ENCODE data around the gene AP1G2. TPM values are rescaled to one million over a fixed set of nuclear protein-coding genes. Genes with fewer than 3 reads are reported as not detected.

AP1G2 gene
- total RNA-seq, 1 experiment from 2014 or later: 155 TPM

DNA sequence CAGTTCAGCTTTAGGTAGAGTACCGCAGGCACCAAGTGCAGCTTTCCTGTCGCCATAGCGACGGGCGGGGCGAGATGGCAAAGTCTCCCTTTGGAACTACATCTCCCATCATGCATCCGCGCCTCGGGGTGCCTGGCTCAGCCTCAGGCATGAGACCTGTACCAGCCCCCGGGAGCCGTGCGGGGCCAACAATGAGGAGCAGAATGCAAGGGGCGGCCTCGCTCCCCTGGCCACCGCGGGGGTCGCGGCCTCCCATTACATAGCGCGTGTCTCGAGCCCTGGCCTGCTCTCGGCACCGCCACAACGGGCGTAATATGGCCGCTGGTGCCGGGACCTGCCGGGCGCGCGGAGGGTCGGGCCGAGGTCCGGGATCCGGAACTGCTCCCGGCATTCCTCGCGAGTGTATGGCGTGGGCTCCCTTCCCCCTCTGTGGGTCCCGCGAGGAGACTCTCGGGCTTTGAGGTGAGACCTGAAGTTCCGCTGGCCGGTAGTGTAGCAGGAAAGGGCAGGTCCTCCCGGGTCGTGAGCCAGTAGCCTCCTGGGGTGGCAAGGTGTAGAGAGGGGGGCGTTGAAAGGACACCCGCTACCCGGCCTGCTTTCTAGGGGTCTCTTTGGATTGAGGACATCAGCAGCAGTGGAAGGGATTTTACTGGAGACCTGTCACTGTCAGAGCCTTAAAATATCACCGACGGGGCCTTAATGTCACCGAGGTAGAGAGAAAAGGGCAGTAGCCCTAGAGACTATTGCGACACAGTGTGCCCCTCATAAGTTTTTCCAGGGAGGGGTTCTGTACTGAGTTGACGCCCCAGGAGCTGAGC lies 11.5 kb downstream of the AP1G2 start, which contains the start of gene THTPA:
Gene THTPA, plus strand, starts transcription at position 390 of the 818 bp plus-strand sequence. CDS start 487 bp downstream, outside the sequence.
- H3K9me2 ChIP-seq (ENCODE audit: insufficient read depth): no peaks in the 10 kb centered on the region
- H3K36me3 ChIP-seq (ENCODE audit: control insufficient read depth in 1 of 2, insufficient read depth in 2 of 2, low read length in 2 of 2): peaks cover 11 to 12% of the 10 kb centered on the region in 2 experiments; a peak in 3 of 4 replicates
- peak within 1 kb of the TSS; percentile 85 for H2AFZ ChIP-seq (ENCODE audit: low read depth, low read length, poor library complexity, severe bottlenecking)
- ChIA-PET CTCF (interaction anchor here (0.7 to 6.0 kb wide), 5 partner anchors 12 to 81 kb away, joined by 3 to 69 read pairs (median 4); partner anchors contain the start of gene AP1G2), POLR2A (interaction anchor here (0.6 to 1.1 kb wide), 3 partner anchors 11 to 81 kb away, joined by 3 read pairs; no protein-coding TSS in a partner anchor), RAD21 (ENCODE audit: low non-redundant PET in 1 of 2, low total read pairs in 2 of 2, uncharacterized antibody in 2 of 2, unreplicated experiment in 2 of 2) (no interaction called here)
- ATAC-seq (peak; percentile 80), DNase-seq (ENCODE audit: low read depth, low spot score) (peak; percentile 81)
- intact Hi-C loops (cut with micrococcal nuclease): loop anchor here (5.0 kb wide), 1 partner anchor 289 kb away; no protein-coding TSS in a partner anchor
- TSS peak; percentile 72 for BruUV-seq (replicated peaks)
- no peaks in the 10 kb centered on the region for H3K9me3 ChIP-seq (ENCODE audit: control insufficient read depth in 1 of 2, insufficient read depth in 1 of 2, low read depth in 1 of 2, low read length in 2 of 2)
- H3K9ac ChIP-seq (ENCODE audit: low read length): peak within 1 kb of the TSS; percentile 82
- H3K4me2 ChIP-seq (ENCODE audit: low read length): peak within 1 kb of the TSS; percentile 95
- H3K4me1 ChIP-seq (ENCODE audit: control insufficient read depth in 1 of 2, insufficient read depth in 2 of 2, low read length in 2 of 2): peaks cover 5 to 27% of the 10 kb centered on the region in 2 experiments; a peak in 3 of 4 replicates
- peak within 1 kb of the TSS; percentile 81 to 92 for H3K4me3 ChIP-seq (replicated peaks in 1 of 2; ENCODE audit: low read depth in 1 of 2, low read length in 2 of 2)
- H3K27ac ChIP-seq (ENCODE audit: low read depth, low read length): peak within 1 kb of the TSS; percentile 91
- H4K20me1 ChIP-seq (ENCODE audit: insufficient read depth): no peaks in the 10 kb centered on the region
- H3K79me2 ChIP-seq (ENCODE audit: insufficient read depth, low read length): peaks cover 6% of the 10 kb centered on the region; the same call in 1 of the 2 replicates
- H3K27me3 ChIP-seq (ENCODE audit: insufficient read depth, low read length): no peaks in the 10 kb centered on the region
- TF ChIP-seq CBX3 (IDR thresholded peaks at IDR 0.05; ENCODE audit: low read depth) (no peak), TCF7L2 (IDR thresholded peaks at IDR 0.05; ENCODE audit: borderline replicate concordance, extremely low read depth, insufficient read depth, insufficient read length) (peak; percentile 41), ELF1 (IDR thresholded peaks at IDR 0.05; ENCODE audit: borderline replicate concordance, low read depth) (peak; percentile 77; the same call in 1 of the 2 replicates), CEBPB (IDR thresholded peaks at IDR 0.05; ENCODE audit: low read depth) (no peak; the same call in 1 of the 2 replicates), ZFX (IDR thresholded peaks at IDR 0.05) (peak; percentile 93), SIN3A (IDR thresholded peaks at IDR 0.05; ENCODE audit: low read depth) (no peak; the same call in 1 of the 2 replicates), SP1 (IDR thresholded peaks at IDR 0.05; ENCODE audit: low read depth) (no peak), POLR2A (IDR thresholded peaks at IDR 0.05; ENCODE audit: borderline replicate concordance, extremely low read depth, insufficient read depth, insufficient read length) (peak; percentile 55), RAD21 (IDR thresholded peaks at IDR 0.05; ENCODE audit: low read depth) (no peak), POLR2AphosphoS5 (IDR thresholded peaks at IDR 0.05; ENCODE audit: low read depth, low read length) (peak; percentile 69), YY1 (IDR thresholded peaks at IDR 0.05; ENCODE audit: extremely low read depth, insufficient replicate concordance, low read depth, low read length) (peak; percentile 65), SRF (IDR thresholded peaks at IDR 0.05; ENCODE audit: low read depth) (no peak)
- TF ChIP-seq, protein P1, sequence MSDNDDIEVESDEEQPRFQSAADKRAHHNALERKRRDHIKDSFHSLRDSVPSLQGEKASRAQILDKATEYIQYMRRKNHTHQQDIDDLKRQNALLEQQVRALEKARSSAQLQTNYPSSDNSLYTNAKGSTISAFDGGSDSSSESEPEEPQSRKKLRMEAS (IDR thresholded peaks at IDR 0.05): peak; percentile 77; the same call in 1 of the 2 replicates
- TF ChIP-seq, protein P2, sequence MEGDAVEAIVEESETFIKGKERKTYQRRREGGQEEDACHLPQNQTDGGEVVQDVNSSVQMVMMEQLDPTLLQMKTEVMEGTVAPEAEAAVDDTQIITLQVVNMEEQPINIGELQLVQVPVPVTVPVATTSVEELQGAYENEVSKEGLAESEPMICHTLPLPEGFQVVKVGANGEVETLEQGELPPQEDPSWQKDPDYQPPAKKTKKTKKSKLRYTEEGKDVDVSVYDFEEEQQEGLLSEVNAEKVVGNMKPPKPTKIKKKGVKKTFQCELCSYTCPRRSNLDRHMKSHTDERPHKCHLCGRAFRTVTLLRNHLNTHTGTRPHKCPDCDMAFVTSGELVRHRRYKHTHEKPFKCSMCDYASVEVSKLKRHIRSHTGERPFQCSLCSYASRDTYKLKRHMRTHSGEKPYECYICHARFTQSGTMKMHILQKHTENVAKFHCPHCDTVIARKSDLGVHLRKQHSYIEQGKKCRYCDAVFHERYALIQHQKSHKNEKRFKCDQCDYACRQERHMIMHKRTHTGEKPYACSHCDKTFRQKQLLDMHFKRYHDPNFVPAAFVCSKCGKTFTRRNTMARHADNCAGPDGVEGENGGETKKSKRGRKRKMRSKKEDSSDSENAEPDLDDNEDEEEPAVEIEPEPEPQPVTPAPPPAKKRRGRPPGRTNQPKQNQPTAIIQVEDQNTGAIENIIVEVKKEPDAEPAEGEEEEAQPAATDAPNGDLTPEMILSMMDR (IDR thresholded peaks at IDR 0.05 in 2 of 3, conservative IDR thresholded peaks at IDR 0.05 in 1 of 3; ENCODE audit: borderline replicate concordance in 1 of 3, insufficient read depth in 1 of 3, low read depth in 2 of 3, low read length in 2 of 3): no peak
- TF ChIP-seq, protein P3, sequence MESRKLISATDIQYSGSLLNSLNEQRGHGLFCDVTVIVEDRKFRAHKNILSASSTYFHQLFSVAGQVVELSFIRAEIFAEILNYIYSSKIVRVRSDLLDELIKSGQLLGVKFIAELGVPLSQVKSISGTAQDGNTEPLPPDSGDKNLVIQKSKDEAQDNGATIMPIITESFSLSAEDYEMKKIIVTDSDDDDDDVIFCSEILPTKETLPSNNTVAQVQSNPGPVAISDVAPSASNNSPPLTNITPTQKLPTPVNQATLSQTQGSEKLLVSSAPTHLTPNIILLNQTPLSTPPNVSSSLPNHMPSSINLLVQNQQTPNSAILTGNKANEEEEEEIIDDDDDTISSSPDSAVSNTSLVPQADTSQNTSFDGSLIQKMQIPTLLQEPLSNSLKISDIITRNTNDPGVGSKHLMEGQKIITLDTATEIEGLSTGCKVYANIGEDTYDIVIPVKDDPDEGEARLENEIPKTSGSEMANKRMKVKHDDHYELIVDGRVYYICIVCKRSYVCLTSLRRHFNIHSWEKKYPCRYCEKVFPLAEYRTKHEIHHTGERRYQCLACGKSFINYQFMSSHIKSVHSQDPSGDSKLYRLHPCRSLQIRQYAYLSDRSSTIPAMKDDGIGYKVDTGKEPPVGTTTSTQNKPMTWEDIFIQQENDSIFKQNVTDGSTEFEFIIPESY (IDR thresholded peaks at IDR 0.05; ENCODE audit: extremely low read depth, insufficient replicate concordance, low read length): peak; percentile 15
- TF ChIP-seq, protein P4, sequence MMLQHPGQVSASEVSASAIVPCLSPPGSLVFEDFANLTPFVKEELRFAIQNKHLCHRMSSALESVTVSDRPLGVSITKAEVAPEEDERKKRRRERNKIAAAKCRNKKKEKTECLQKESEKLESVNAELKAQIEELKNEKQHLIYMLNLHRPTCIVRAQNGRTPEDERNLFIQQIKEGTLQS (IDR thresholded peaks at IDR 0.05): no peak
